CMK (cell line): ENCODE measurements around the gene NPDC1.

ENCODE experiments used
- DNase-seq: peaks from one replicate; pipeline ENCODE4 v3.0.0-alpha.2; 2010; ENCODE audit warnings: low read depth

Gene NPDC1

GRCh38 chr9:137026384-137026783 is 19.6 kb downstream of the NPDC1 start:
- no peak for DNase-seq

- no peak for DNase-seq
These were observed 20.4 kb downstream of the NPDC1 start for GRCh38 chr9:137025517-137025966.

GRCh38 chr9:137023583-137023991 is 22.4 kb downstream of the NPDC1 start:
- no peak for DNase-seq

- no peak for DNase-seq
These were observed 22.8 kb downstream of the NPDC1 start for GRCh38 chr9:137023157-137023556.

GRCh38 chr9:137022662-137023008 is 23.3 kb downstream of the NPDC1 start:
- DNase-seq: no peak

- peak; percentile 80 for DNase-seq
These were observed 23.9 kb downstream of the NPDC1 start for GRCh38 chr9:137021979-137022661.

- no peak for DNase-seq
These were observed 24.4 kb downstream of the NPDC1 start for GRCh38 chr9:137021568-137021978.

GRCh38 chr9:137020771-137021567 is 25.0 kb downstream of the NPDC1 start:
- DNase-seq: no peak

- no peak for DNase-seq
These were observed 25.9 kb downstream of the NPDC1 start for GRCh38 chr9:137019891-137020683.

- DNase-seq: no peak
These were observed 27.0 kb downstream of the NPDC1 start for GRCh38 chr9:137018761-137019559.

GRCh38 chr9:137017791-137018497 is 28.0 kb downstream of the NPDC1 start:
- no peak for DNase-seq

- no peak for DNase-seq
These were observed 28.9 kb downstream of the NPDC1 start for GRCh38 chr9:137017071-137017470.

GRCh38 chr9:137016436-137016835 is 29.5 kb downstream of the NPDC1 start:
- no peak for DNase-seq

GRCh38 chr9:137015976-137016375 is 30.0 kb downstream of the NPDC1 start:
- DNase-seq: no peak

GRCh38 chr9:137015540-137015930 is 30.4 kb downstream of the NPDC1 start:
- no peak for DNase-seq

GRCh38 chr9:137014776-137015539 is 31.0 kb downstream of the NPDC1 start:
- DNase-seq: no peak

- no peak for DNase-seq
These were observed 31.8 kb downstream of the NPDC1 start for GRCh38 chr9:137014166-137014565.

- no peak for DNase-seq
These were observed 32.4 kb downstream of the NPDC1 start for GRCh38 chr9:137013571-137013940.

GRCh38 chr9:137012694-137013570 is 33.0 kb downstream of the NPDC1 start:
- no peak for DNase-seq
